GM18868 (cell line): ENCODE measurements around the gene ANXA3.
"Not testable (repeated sequence)": the region's sequence is repeated elsewhere in the genome, so short reads cannot be mapped to it uniquely, and the experiment has no call there.

Source experiments
- ATAC-seq: cut with Tn5 transposase; IDR thresholded peaks from one replicate; pipeline ENCODE4 v1.9.1; 2021; ENCODE audit warnings: mild to moderate bottlenecking, moderate library complexity; ENCODE audit not compliant: unreplicated experiment

Gene ANXA3

DNA sequence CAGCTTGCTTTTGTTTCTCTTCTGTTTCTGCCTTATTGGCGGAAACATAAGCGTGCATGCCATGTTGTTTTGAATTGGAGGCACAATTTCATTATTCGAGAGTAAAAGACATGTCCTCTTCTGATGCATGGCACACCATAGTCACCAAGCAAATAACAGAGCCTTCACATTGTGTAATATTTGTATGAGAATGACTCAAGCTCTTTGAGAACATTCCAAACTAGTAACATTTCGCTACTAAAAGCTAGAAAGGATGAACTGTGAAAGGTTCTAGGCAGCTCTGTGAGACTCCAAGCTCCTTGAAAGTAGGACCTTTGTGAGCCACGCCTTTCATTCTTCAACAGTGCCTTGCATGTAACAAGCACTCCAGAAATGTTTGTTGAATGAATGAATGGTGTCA is 9.2 kb upstream of the ANXA3 start:
- no peak for ATAC-seq

DNA sequence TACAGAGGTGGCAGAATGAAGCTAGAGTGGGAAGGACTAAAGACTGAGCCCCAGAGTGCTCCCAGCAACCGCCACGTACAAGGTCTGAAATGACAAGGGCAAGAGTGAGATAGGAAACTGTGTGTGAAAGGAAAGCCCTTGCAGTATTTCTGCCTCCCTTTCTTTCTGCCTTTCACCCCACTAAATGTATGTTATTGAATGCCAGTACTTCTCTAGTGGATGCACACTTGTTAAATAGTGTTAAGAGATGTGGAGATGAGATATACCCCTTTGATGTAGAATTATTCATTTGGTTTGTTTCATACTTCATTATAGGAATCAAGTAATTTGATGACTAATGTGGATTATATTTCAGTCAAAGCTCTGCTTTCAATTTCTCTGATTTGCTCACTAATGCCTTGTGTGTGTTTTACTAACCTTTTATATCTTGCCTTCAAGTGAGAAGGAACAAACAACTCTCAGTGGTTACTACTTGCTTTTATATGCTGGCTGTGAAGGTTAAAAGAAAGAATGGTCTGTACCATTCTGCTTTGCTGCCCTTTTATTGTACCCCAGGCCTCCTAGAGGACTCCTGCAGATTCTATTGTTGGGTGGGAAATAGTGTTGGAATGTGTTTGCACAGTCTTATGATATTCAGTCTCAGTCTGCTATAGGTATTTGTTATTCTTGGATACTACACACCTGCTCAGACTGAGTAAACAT is 8.0 kb upstream of the ANXA3 start:
- no peak for ATAC-seq

DNA sequence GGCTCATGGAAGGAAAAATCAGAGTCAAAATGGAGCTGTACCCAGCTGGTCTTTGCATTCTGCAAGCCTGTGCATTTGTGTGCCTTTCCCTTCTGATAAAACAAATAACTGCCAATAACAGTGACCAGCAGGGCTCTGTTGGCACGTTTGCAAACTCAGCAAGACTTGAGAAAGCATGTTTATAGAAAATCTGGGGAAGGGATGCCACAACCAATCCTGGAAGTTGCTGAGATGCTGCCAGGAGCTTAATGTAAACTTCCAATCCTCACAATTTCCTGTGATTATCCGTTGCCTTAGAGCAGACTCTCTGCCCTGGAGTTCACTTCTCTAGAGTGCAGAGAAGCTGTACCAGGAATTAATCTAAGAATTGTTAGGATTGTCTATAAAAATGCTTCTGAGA is 6.9 kb upstream of the ANXA3 start:
- ATAC-seq = no peak

- ATAC-seq = no peak
Observed at GRCh38 chr4:78545275-78546246, 6.0 kb upstream of the ANXA3 start.

GRCh38 chr4:78547899-78548298 is 3.7 kb upstream of the ANXA3 start:
- not testable (repeated sequence) for ATAC-seq

- ATAC-seq = not testable (repeated sequence)
Observed at GRCh38 chr4:78548889-78549288, 2.7 kb upstream of the ANXA3 start.

DNA sequence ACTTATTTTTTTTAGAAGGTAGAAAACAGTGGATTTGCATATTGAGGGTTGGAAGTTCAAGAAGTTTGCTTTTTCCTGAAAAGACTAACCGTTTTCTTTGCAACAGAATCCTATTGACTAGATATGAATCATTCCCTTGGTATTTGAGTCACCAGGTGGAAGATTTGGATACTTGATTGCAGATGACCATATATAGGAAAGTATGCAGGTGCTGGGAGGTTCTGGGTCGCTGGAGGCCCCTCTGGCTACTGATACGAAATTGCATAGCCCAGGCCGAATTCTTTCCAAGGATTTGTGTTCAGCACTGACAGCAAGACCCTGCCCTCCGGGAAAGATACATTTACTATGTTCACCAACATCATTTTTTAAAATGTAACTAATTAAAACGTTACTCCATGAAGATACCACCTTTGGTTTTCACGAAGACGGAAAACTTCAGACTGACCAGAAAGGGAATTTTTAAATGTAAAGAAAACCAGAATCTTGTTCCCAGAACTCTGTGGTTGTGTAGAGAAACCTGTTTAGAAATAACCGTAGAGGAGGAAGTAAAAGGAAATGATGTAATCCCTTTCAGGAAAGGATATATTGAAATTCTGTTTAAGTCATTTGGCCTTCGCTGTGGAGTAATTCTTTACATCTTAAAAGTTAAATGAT is 946 bp downstream of the ANXA3 start:
- no peak for ATAC-seq

GRCh38 chr4:78553043-78553396 is 1.4 kb downstream of the ANXA3 start:
- no peak for ATAC-seq

- no peak for ATAC-seq
Observed at GRCh38 chr4:78553529-78554060, 2.0 kb downstream of the ANXA3 start.

DNA sequence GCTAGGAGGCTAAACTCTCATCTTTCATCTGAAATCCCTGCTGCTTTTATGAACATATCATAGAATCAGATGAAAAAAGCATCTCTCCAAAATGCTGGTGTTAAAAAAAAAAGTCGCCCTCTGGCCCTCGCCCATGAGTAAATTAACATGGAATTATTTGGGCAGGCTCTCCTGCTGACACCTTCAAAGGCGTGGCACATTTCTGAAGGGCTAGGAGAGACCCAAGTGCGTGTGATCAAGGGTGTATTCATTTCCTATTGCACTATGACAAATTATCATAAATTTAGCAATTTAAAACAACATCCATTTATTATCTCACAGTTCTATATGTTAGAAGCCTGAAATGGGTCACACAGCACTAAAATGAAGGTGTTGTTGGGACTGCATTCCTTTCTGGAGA is 5.1 kb downstream of the ANXA3 start:
- no peak for ATAC-seq

- ATAC-seq = no peak
Observed at GRCh38 chr4:78557841-78558240, 6.3 kb downstream of the ANXA3 start.

DNA sequence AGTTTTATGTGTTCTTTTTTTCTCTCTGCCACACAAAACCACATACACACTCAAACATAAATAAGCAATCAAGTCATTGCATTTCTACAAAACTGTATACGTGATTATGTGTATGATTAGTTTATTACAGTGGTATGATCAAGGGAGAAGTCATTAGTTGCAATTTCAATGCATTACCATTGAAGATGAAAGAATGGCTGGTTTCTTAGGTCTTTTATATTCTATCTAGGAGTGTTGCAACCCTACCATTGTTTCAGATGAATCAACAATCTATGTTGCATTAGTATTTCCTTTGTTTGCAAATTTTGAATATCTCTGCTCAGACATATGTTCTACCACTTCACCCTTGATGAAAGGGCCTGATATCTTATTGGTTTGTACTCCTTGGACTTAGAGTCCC is 6.8 kb downstream of the ANXA3 start:
- ATAC-seq = no peak

- no peak for ATAC-seq
Observed at GRCh38 chr4:78560296-78560963, 8.9 kb downstream of the ANXA3 start.

GRCh38 chr4:78561677-78562076 is 10.1 kb downstream of the ANXA3 start:
- ATAC-seq = no peak

DNA sequence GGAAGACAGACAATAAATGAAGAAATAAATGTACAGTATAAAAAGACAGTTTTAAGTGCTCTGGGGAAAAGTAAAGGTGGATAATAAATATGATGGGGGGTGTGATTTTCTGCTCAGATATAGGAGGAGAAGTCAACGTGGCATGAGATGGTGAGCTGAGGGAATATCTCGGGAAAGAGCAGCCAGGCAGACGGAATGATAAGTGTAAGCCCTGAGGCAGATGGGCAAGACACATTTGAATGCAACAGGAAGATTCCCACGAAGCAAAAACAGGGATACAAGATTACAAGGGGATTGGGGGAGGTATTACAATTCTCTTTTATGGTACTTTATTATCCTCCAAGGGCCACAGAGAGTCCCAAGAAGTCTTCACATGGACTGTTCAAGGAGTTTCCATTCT is 11.1 kb downstream of the ANXA3 start:
- ATAC-seq = no peak

DNA sequence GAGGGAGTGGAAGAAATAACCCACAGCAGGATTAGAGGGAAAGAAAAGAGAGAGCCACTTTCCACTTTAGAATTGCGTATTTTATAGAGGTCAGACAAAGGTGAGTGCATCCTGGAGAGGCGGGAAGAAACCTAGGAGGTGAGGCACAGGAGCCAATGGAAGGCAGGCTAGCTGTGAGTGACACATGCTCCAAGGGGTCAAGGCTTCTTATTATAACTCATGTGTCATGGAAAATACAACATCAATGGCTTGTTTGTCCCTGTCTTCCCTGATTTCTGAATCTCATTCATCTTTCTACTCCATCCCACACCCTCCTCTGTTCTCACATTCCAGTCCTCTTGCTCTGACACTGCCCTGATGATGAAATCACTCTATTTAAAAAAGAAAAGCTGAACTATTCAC is 14.4 kb downstream of the ANXA3 start:
- ATAC-seq = no peak

GRCh38 chr4:78566834-78567499 is 15.4 kb downstream of the ANXA3 start:
- ATAC-seq = peak; percentile 91

DNA sequence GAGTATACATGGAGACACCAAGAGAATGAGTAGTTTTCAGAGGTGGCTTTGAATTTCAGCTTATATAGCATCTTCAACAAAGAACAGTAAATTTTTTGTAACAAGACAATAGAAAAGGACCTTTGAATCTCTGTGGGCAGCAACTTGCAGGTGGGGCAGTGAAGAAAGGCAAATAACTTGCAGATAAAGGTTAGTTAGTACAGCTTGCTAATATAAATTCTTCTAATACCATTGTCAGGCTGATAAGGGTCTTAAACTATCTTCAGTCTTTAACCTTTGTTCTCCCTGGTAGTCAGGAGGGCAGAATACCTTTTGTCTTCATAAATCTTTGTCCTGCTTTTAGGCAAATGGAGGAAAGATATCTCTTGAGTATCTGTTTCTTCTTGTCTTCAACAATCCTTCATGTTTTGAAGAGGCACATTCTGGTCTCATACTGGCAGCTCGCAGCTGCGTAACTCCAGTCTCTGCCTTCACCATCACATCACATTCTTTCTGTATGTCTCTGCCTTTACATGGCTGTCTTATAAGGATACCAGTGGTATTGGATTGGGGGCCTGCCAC is 16.0 kb downstream of the ANXA3 start:
- no peak for ATAC-seq

DNA sequence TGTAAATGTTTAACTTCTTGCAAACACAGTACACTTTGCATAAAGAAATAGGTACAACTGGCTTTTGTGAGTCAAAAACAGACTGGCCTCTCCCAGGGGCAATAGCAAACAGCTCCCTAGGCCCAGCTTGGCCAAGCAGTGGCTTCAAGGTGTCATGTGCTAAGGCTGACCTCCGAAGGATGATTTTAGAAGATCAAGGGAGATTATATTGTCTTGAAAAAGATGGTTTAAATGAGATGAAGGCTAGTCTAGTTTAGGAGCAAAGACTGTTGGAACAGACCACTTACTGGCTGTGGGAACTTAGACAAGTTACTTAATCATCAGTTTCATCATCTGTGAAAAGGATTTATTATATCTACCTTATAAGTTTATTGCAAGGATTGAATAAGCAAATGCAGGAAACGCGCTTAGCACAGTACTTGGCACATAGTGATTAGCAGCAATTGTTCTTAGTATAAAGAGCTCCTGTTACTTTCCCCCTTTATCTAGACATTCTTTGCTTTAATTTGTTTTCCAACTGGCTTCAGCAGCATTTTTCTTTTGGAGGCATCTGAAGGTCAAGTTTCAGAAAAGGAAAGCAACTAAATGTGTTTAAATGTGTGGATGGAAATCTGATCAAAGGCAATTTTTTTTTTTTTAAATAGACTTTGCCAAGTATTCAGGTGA is 17.2 kb downstream of the ANXA3 start:
- no peak for ATAC-seq
